Endothelial cell of hepatic sinusoid (primary cell): Measurements from ENCODE around the gene C3.

Experiments used
- in situ Hi-C: cut with HindIII; loops from 2 replicates; pipeline ENCODE4 v1.10.0; 2017; ENCODE audit warnings: low sequenced_read_pairs

C3 gene

GRCh38 chr19:6731822-6732221 lies 11.4 kb upstream of the C3 start:
- in situ Hi-C loops = no loop called here

DNA sequence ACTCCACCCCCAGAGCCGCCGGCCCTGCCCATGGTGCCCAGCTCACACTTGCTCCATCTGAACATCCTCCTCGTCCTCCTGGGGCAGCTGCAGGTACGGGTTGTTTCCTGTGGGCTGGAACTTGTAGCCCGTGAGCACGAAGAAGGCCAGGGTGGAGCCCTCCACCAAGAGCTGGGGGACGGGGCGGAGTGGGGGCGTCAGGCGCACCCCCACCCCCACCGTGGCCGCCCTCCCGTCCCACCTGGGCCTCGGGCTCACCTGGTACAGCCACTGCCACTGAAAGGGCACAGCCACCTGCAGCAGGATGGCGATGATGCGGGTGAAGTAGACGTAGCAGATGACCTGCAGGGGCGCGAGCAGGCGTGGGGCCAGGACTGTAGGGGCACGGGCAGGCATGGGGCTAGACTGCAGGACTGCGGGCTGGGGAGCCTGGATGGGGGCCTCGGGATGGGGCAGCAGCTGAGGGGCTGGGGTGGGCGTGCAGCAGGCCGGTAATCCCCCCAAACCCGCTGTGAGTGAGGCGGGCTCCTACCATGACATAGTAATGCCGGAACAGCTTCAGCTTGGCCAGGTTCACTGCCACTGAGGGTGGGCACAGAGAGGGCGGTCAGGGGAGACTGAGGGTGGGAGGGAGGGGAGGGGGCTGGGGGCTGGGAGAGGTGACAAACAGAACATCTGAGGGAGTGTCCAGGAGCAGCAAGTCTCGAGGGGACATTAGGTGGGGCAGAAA lies 10.7 kb upstream of the C3 start:
- in situ Hi-C loops = no loop called here

GRCh38 chr19:6730153-6730804 lies 9.8 kb upstream of the C3 start:
- in situ Hi-C loops = no loop called here

DNA sequence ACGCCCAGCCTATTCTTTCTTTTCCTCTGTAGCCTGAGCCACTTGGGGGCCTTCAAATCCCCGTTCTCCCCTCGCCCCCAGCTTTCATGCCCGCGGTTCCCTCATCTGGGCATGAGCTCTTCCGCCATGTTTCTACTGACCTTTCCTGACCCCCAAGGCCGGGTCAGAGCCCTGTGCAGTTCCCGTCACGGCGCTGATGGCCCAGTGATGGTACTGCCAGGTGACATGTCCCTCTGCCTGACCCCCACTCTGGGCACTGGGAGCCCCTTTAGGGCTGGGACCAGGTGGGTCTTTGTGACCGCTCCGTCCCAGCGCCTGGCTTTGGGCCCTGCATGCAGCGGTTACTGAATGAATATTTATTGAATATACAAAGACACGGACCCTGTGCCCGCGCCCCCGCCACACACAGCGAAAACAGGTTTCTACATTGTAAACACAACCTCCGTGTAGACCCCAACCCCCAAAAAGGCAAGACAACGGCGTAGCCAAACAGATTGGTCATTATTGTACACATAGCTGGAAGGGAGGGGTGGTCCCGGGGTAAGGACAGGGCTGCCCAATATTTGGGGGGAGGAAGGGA lies 9.2 kb upstream of the C3 start:
- in situ Hi-C loops = no loop called here

GRCh38 chr19:6728346-6728745 lies 7.9 kb upstream of the C3 start:
- in situ Hi-C loops = no loop called here

DNA sequence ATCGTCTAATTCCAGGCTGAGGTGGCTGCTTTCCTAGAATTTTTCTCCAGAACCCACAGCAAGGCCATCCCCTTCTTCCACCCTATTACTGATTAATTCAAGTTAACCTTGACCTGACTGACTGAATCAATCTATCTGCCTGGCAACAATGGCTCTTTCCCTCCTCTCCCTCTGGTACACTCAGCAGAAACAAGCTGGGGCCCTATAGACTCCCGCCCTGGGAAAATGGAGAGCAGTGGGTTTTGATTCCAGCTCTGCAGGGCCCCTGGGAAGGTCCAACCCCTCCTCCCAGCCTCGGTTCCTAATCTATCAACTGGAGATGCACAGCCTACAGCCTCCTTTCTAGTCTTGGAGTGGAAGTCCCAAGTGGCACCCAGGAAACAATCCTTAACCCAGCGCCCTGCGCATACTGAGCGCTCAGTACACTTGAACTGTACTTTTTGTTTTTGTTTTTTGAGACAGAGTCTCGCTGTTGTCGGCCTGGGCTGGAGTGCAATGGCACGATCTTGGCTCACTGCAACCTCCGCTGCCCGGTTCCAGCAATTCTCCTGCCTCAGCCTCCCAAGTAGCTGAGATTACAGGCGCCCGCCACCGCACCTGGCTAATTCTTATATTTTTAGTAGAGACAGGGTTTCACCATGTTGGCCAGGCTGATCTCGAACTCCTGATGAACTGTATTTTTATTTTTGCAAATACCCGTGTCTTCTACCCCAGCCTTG lies 5.2 kb upstream of the C3 start:
- in situ Hi-C loops = no loop called here

GRCh38 chr19:6724631-6725492 lies 4.4 kb upstream of the C3 start:
- in situ Hi-C loops = loop anchor here (5.0 kb wide), 1 partner anchor 48 kb away; no protein-coding TSS in a partner anchor

GRCh38 chr19:6723738-6724137 lies 3.3 kb upstream of the C3 start:
- in situ Hi-C loops = loop anchor here (5.0 kb wide), 1 partner anchor 46 kb away; no protein-coding TSS in a partner anchor

DNA sequence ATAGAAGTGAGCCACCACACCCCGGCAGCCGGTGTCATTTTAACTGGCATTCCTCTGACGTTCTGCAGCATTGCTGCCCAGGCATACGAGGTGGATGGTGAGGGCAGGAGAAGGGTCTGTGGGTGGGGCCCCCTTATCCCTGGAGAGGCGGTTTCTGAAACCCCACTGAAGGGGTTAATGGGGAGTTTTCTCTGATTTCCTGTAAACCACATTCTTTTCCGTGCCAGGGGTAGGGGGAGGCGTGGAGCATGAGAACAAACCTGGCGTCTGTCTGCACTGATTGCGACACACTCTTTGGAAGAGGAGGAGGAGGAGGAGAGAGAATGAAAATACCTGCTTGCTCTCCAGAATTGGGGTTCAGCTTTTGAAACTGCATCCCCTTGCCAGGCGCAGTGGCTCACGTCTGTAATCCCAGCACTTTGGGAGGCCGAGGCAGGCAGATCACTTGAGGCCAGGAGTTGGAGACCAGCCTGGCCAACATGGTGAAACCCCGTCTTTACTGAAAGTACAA lies 2.7 kb upstream of the C3 start:
- in situ Hi-C loops = loop anchor here (5.0 kb wide), 1 partner anchor 46 kb away; no protein-coding TSS in a partner anchor

GRCh38 chr19:6721773-6722172 lies 1.3 kb upstream of the C3 start:
- in situ Hi-C loops = loop anchor here (5.0 kb wide), 1 partner anchor 44 kb away; no protein-coding TSS in a partner anchor

DNA sequence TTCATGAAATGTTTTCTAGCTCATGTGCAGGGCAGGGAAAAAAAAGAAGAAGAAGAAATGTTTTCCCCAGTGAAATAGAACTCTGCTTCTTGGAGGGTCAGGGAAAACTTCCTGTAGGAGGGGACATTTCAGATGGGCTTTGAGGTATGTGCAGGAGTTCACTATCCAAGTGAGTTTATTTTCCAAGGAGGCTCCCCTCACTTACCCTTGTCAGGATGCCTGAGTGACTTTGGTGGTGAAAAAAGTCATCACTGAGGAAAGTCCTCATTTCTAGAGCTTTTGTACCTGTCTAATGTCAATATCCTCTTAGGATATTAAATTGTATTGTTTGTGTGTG lies 656 bp upstream of the C3 start:
- in situ Hi-C loops = loop anchor here (5.0 kb wide), 1 partner anchor 44 kb away; no protein-coding TSS in a partner anchor

DNA sequence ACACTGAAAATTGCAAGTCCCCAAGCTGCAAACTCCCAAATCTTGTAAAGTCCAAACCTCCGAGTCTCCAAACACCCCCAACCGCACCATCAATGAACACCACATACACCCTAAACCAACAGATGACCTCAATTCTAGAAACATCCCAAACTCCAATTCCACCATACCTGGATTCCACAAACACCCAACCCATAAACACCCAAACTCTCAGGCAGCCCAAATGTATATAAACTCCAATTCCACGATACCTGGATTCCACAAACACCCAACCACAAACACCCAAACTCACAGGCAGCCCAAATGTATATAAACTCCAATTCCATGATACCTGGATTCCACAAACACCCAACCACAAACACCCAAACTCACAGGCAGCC lies 470 bp downstream of the C3 start:
- in situ Hi-C loops = loop anchor here (5.0 kb wide), 1 partner anchor 43 kb away; no protein-coding TSS in a partner anchor

GRCh38 chr19:6719540-6719861 lies 949 bp downstream of the C3 start:
- in situ Hi-C loops = no loop called here

- in situ Hi-C loops = no loop called here
Measured at GRCh38 chr19:6718741-6719539, 1.5 kb downstream of the C3 start.

DNA sequence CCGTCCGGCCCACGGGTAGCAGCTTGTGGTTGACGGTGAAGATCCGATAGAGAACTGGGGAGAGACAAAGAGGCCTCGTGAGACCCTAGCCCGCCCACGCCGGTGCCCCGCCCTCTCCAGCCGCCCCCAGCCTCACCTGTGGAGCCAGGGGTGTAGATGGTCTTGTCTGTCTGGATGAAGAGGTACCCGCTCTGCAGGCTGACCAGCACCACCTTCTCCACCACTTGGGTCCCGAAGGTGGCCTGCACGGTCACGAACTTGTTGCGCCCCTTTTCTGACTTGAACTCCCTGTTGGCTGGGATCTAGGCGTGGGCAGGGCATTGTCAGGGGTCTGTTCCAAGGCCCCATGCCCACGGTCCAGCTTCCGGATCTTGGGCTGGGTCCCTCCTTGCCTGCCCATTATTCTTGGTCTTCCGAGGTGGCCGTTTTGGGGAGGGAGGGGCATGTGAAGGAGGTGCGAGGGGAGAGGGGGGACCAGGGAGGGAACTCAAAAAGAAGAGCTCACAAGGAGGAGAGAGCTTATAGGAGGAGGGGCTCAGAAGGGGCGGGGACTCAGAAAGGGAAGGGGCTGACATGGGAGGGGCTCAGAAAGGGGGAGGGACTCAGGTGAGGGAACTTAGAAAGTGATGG lies 2.2 kb downstream of the C3 start:
- in situ Hi-C loops = no loop called here

GRCh38 chr19:6717441-6717971 lies 2.9 kb downstream of the C3 start:
- in situ Hi-C loops = no loop called here

- in situ Hi-C loops = no loop called here
Measured at GRCh38 chr19:6717036-6717435, 3.4 kb downstream of the C3 start.

GRCh38 chr19:6716610-6716970 lies 3.9 kb downstream of the C3 start:
- in situ Hi-C loops = no loop called here
